Fibroblast of mammary gland (primary cell): ENCODE measurements around the gene SPTLC2.

ENCODE experiments used
- DNase-seq: peaks from one replicate; pipeline ENCODE4 v3.0.0-alpha.2; 2010; ENCODE audit warnings: low read depth
- H3K4me3 ChIP-seq: 2 replicates; pipeline ENCODE4 v1.5.1; 2011; ENCODE audit warnings: low read depth, mild to moderate bottlenecking, low read length, moderate library complexity; ENCODE audit not compliant: control insufficient read depth
- TF ChIP-seq, protein P1 (sequence below): conservative IDR thresholded peaks from 2 replicates; pipeline ENCODE4 v1.5.1; 2011; ENCODE audit warnings: low read depth, low read length, inconsistent platforms; ENCODE audit not compliant: control insufficient read depth, insufficient read depth

The SPTLC2 gene

DNA sequence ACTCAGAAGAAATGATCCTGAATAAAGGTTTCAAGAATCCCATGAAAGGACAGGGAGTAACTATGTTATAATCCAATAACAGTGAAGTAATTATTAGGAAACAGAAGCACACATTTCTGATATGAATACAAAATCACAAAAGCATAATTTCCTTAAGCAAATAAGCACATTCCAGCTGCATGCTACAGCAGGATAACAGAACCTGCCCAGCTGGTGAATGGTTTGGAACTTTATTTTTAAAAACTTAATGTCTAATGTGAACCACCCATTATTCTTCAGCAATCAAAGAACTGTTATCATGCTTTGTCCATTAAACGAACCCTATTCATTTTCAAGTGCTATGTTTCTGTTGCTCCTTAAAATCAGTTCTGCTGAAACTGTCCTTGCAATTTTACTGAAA lies 13.4 kb downstream of the SPTLC2 start:
- TF ChIP-seq, protein P1, sequence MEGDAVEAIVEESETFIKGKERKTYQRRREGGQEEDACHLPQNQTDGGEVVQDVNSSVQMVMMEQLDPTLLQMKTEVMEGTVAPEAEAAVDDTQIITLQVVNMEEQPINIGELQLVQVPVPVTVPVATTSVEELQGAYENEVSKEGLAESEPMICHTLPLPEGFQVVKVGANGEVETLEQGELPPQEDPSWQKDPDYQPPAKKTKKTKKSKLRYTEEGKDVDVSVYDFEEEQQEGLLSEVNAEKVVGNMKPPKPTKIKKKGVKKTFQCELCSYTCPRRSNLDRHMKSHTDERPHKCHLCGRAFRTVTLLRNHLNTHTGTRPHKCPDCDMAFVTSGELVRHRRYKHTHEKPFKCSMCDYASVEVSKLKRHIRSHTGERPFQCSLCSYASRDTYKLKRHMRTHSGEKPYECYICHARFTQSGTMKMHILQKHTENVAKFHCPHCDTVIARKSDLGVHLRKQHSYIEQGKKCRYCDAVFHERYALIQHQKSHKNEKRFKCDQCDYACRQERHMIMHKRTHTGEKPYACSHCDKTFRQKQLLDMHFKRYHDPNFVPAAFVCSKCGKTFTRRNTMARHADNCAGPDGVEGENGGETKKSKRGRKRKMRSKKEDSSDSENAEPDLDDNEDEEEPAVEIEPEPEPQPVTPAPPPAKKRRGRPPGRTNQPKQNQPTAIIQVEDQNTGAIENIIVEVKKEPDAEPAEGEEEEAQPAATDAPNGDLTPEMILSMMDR: no peak
- no peak for DNase-seq
- H3K4me3 ChIP-seq: no peak overlapping the region

DNA sequence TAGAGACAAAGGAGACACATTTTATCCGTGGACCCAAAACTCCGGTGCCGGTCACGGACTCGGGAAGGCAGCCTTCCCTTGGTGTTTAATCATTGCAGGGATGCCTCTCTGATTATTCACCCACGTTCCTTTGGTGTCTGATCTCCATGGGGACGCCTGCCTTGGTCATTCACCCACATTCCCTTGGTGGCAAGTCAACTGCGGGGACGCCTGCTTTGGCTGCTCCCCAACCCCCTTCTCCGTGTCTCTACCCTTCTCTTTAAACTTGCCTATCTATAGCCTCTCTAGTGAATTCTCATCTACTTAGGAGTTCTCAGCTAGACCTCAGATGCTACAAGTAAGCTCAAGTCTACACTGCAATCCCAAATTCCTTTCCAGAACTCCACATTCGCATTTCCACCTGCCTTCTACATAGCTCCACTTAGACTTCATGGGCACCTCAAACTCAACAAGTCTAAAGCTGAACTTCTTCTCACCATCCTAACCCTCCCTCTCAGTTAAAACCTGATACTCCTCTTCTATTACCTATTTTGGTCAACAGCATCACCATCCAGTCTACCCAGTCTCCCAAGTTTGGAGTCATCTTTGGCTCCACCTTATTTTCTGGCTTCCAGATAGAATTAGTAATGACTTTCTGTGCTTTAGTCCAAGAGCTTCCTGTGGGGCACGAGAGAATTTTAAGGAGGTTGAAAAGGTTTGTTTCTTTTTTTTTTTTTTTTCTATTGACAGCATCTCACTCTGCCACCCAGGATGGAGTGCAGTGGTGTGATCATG lies 14.4 kb downstream of the SPTLC2 start:
- no peak for DNase-seq
- TF ChIP-seq, protein P1: no peak
- H3K4me3 ChIP-seq: no peak overlapping the region

DNA sequence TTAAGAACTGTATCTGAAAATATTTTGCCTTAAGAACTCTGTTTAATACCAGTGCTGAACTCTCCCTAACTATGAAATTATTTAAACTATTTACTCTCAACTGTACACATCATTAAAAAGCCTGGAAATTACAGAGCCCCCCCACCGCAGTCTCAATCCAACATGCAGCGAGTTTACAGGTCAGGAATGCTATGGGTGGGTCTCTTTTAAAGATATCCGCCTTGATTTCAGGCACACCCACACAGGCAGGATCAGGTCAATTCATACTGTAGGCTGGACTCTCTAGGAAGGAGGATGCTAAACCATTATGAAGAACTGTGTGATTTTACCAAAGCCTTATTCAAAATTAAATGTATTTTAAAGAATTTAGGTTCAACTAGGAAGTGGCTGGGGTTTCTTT lies 16.5 kb downstream of the SPTLC2 start:
- TF ChIP-seq, protein P1: no peak
- H3K4me3 ChIP-seq: no peak overlapping the region
- no peak for DNase-seq

DNA sequence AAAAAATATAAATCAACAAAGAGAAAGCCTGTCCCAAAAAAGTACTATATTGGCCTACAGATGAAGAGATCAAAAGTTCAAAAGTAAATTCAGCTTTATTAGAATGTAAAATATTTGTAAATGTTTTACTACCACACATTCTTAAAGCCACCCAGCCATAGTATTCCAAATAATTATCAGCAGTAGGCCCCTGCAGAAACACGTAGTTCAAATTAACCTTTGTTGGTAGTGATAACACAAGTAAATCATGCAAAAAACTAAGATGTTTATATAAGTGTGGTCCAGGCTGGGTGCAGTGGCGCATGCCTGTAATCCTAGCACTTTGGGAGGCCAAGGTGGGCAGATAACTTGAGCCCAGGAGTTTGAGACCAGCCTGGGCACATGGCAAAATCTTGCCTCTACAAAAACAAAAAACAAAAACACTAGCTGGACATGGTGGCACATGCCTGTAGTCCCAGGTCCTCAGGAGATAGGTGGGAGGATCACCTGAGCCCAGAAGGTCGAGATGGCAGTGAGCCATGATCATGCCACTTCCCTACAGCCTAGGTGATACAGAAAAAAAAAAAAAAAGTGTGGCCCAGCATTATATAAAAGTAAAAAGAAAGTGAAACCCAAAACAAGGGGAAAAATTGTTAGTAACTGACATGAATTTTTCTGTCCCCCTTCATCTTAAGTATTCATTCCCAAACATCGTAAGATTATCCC lies 17.9 kb downstream of the SPTLC2 start:
- TF ChIP-seq, protein P1: no peak
- no peak overlapping the region for H3K4me3 ChIP-seq
- no peak for DNase-seq

DNA sequence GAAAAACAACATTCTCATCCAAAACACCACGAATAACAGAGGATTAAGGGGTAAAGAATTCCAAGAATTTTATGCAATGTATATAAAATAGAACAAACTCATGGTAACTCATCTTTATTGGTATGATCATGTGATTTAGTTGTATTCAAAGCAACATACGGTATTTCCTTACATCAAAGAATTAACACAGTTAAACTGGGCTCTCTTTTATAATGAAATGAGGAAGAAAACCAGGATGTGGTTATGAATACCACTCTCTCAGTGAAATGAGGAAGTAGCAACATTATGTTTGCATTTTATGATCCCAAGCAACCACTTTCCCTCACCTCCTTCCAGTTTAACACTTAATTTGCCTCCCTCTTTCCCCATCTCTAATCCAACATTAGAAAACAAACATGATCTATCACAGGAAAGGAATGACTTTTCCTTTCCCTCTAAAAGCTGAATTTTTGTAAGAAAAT lies 22.9 kb downstream of the SPTLC2 start:
- H3K4me3 ChIP-seq: no peak overlapping the region
- no peak for DNase-seq
- TF ChIP-seq, protein P1: no peak

DNA sequence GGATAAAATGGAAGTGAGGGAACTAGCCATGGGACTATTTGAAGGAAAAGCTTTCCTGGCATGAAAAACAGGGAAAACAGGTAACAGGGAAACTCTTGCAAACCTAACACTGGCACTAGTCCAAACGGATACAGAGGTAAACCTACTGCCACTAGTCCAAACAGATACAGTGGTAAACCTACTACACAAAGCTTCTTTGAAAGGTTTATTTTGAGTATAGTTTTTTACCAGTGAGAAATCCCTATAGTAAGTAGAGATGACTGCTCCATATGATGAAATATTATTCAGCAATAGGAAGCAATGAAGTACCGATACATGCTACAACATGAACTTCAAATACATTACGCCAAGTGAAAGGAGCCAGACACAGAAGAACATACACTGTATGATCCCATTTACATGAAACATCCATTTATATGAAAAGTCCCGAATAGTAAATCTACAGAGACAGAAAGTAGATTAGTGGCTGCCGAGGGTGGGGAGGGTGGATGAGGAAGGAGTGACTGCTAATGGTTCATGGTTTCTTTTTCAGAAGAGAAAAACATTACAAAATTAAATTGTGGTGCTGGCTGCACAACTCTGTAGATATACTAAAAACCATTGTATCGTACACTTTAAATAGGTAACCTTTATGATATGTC lies 25.5 kb downstream of the SPTLC2 start:
- TF ChIP-seq, protein P1: no peak
- no peak overlapping the region for H3K4me3 ChIP-seq
- DNase-seq: no peak
